Measurements from ENCODE around the gene CELF4.

Gene CELF4

DNA sequence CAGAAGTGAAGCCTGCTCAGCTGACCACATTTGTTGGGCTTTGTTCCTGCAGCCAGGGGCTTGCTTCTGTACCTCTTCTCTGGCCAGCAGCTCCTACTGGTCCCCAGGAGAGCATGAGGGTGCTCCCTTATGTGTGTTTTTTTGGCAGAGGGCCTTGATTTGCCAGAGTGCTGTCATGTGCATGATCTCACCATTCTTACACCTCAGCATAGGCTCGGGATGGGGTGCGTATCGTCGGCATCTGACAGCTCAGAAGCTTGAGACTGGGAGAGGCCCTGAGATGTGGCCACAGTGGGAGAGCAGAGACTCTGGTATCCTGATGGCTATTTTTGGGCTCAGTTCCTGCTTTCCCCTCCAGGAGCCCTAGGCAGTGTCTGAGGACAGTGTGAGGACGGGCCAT, 71.2 kb downstream of the CELF4 start:
- no peak for DNase-seq (ENCODE audit: low spot score)

DNA sequence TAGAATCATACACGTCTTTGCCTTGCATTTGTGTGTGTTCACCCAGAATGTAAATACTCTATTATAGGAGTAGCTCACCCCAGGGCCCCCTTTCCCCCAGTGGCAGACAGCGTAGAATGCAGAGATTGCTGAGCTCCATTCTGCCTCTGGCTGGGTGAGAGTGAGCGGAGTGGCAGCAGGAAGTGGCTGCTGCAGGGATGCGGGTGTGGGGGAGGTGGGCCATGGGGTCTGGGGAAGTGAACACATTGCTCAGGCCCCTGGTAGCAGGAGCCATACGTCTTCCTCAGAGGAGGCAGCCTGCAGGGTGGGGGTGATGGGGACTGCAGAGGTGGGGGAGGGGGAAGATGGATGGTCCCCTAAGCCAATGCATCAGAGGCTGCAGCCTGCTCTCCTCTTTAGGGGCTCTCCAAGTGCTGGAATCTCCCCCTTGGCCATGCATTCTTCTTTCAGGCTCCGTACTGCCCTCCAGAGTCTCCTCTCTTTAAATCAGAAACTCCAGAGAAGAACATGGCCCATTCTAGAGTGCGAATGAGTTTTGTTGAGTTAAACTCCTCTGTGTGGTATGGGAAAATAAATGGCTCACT, 72.2 kb downstream of the CELF4 start:
- DNase-seq (ENCODE audit: low spot score) = no peak

DNA sequence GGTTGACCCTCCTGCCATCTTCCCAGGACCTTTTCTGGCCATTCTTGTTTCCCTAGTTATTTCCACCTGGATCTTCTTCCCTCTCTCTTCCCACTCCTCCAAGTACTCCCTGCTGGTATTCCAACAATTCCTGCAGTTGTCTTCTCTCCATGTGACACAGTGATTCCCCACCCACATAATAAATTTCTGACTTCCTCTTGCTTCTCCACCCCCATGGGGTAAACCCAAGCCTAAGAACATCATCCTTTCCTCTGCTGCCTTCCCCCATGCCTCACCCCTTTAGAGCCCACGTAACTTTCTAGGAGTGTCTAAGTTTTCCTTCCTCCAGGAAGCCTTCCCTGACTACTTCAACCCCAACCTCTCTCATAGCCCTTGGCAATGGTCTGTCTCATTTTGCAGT, 72.6 kb downstream of the CELF4 start:
- DNase-seq (ENCODE audit: low spot score) = no peak

DNA sequence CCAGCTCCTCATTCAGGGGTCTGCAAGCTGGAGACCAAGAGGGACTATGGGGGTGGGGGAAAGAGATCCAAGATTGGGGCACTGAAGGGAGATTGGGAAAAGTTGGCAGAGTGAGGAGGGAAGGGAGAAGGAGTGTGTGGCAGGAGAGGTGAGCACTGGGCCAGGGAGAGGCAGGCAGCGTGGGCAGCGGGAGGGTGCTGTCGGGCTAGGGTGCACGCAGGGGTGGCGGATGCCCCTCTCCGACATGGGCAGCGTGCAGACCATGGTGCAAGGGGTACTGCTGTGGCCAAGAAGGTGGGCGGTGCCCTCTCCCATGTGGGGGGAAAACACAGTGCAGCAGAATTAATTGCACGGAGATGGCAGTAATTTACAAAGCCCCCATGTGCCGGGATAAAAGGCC, 74.1 kb downstream of the CELF4 start:
- no peak for DNase-seq (ENCODE audit: low spot score)

DNA sequence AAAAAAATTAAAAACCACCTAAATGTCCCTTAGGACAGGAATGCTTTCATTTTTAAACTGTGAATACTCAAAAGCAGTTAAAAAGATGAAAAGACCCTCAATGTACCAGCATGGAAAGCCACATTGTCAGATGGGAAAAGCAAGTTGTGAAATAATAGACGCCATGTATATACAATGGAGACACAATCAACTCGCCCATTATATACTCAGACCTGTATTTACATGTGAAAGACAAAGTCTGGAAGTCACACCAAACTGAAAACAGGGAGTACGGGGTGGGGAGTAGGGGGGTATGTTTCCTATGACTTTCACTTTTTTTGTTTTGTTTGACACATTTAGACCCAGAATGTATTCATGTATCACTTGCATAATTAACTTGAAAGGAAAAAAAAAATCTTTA, 75.6 kb downstream of the CELF4 start:
- no peak for DNase-seq (ENCODE audit: low spot score)

DNA sequence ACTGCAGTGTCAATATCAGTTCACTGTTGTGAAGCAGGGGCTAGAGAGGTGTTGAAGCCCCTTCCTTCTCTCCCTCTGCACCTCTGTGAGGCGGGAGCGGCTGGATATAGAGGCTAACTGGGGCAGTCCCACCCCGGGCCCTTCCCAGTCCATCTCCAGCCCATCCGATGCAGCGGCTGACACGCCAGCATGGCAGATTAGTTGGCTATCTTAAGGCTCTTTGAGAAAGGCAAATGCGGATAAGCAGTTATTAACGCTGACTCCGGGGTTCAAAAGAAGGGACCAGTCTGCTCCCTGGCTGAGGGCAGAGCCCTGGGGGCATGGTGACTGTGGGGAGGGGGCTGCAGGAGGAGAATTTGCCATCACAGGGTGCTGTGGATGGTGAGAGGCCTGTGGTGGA, 76.6 kb downstream of the CELF4 start:
- no peak for DNase-seq (ENCODE audit: low spot score)

DNA sequence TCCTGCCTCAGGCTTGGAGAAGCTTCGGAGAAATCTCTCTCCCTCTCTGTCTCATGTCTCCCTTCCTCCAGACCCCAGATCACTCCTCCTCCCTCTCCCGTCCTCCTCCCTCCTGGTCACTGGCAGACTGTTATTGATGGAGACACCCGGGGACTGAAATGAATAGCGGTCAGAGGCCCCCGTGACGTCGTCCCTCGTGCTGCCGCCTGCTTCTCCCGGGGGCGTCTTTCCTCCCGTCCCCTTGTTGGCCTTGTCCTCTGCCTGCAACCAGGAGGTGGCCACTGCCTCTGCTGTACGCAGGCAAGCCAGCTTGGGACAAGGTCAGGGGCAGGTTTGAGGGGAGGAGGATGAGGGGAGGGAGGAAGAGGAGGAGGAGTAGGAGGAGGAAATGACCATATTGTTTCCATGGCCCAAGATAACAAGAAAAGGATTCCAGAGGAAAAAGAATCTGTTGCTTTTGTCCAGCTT, 78.2 kb downstream of the CELF4 start:
- DNase-seq (ENCODE audit: low spot score) = no peak

DNA sequence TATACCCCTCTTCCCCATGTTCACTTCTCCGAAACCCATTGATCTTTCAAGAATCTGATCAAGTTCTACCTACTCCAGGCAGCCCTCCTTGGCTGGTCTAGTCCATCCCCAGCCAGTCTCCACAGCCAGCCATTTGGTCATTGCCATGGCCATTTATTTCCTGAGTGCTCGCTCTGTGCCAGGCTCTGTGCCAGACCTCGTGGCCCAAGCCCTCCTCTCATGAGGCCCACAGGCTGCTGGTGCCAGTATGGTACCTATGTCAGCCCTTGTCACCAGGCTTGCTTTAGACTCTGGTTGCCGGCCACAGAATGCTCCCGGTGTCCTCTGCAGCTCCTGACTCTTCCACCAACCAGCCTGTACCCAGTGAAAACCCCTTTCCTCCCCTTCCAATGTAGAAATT, 78.8 kb downstream of the CELF4 start:
- DNase-seq (ENCODE audit: low spot score) = no peak

DNA sequence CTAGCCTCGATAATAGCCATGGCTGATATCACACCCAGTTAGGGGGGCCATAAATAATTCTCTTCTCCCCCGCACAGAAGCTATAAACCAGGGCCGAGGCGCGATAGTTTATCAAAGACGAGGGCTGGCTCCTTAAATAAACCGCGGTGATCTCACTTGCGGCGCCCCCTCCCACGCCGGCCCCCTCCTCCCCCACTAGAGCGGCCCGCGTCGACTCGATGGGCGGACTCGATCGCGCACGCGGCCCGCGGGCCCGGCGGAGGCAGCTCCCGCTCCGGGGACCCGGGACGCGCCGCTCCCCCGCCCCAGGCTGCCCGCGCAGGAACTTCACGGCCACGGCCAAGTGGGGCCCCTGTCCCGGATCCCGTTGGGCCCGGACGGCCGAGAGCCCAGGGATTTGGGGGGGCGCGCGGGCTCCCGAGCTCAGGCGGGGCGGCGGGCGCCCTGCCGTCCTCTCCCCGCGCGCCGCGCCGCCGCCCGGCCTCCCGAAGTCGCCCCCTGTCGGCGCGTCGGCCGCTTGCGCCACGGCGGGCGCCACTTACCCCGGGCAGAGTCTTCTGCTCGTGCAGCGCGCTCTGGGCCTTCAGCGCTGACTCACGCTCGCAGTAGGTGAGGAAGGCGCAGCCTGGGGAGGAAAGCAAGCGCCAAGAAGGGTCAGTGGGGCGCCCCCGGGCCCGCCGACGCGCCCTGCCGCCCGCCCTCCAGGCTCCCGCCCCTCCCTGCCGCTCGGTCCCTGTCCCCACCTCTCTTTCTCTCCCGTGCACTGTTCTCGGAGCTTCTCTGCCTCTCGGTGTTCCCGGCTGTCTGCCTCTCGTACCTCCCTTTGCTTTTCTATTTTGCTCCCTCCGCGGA, 80.4 kb downstream of the CELF4 start:
- DNase-seq (ENCODE audit: low spot score) = peak; percentile 74

DNA sequence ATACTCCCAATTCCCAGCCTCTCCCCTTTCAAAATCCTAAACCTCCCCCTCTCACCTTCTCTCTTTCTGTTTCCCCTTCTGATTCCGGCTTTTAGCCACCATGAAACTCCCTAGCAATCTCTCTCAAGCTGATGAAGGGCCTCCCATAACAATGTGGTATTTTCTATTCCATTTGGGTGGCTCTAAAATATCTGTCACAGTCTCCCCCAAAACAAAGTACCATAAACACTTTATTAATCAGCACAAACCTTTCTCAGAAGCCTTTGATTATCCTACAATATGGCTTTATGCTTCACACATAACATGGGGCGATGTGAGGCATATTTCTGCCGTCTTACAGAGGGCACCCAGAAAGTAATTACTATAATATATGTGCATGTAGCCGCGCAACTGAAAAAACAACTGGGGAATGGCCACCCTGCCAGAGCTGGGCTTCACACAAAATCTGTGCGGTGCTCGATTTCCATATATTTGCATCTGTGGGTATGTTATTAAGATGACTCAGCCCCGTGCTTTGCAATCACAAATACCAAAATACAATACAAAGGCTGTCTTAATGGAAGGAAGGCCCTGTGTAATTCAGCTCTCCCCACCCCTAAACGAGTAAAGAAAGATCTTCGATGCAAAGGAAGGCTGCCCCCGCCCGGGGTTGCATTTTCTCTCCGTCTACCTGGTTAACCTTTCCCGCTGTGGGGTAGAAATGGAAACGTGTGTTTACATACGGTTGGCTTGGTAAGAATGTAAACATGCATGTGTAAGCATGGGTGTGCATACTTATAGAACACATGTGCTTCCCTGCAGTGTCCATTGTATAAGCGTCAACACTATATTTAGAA, 81.4 kb downstream of the CELF4 start:
- DNase-seq (ENCODE audit: low spot score) = no peak

DNA sequence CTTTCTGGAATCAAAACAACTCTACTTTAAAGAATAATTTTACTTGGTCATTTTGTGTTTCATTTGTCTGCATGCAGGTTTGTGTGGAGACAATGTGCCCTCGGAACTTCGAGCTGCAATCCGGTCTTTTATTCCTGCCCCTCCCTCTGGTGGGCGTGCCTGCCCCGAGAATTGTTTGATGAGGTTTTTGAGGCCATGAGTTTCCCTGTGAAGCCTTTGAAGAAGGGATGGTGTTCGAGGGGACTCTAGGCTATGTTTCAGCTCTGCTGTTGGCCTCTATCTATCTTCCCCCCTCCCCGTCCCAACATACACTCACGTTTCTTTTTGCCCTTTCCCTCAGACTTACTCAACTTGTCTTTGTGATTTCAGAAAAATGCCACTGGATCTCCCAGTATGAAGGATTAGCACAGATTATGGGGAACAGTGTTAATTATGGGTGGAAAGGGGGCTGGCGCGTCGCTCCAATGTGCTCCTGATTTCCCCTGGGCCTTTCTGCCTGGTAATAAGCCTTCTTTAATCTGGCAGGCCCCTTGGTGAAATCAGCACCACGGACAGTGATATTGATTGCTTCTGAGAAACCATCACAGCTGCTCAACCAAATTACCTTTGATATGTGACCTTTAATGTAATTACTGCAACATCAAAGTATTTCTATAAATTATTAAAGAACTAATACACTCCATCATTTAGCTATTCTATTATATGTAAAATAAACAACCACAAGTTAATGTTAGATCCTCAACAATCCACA, 82.2 kb downstream of the CELF4 start:
- peak; percentile 55 for DNase-seq (ENCODE audit: low spot score)

DNA sequence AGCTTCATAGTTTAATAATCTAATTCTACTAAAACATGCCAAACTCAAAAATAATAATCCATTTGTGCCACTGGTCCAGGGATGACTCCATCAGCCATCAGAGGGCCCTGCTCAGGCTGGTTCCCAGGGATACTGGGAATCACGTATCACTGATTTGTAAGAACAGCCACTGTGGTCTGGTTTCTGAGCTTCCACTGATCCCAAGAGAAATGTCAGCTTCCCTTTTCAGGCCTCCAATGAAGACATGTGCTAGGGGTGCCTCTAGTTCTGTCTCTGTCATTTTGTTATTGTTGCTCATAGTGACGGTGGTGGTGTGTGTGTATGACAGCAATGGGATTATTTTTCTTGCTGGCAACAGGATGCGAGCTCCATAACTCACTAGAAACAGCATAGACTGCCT, 83.2 kb downstream of the CELF4 start:
- no peak for DNase-seq (ENCODE audit: low spot score)

DNA sequence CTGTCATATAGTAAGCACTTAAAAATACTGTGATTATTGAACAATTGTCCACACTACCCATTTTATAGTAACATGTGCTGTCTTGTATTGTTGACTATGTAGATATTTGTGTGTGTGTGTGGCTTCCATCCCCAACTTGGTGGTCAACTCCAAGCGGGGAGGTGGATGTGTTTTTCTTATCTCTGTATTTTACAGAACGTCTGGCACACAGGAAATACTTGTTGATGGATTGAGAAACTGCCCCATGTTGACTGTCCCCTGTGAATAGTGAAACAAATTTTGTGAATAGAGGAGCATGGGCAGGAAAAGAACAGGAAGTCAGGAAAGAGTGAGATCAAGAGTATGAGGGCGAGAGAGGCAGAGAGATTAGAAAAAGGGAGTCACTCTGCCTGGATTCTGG, 83.6 kb downstream of the CELF4 start:
- no peak for DNase-seq (ENCODE audit: low spot score)

DNA sequence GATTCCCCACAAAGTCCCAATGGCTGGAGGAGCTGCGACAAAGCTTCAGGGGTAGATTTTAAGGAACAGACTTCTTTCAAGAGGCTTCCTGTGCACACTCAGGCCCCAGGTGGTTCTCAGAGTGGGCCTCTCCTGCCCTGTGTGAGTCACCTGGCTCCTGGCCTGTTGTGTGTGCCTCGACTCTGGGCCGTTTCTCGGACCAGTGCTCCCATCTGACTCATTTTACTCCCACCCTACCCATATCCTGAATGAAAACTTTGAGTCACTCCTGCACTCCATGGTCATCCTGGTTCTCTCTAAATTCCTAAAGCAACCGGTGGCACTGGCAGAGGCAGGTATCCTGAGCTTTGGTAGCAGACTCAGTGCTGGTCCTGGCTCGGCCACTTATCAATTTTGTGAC, 84.1 kb downstream of the CELF4 start:
- no peak for DNase-seq (ENCODE audit: low spot score)

DNA sequence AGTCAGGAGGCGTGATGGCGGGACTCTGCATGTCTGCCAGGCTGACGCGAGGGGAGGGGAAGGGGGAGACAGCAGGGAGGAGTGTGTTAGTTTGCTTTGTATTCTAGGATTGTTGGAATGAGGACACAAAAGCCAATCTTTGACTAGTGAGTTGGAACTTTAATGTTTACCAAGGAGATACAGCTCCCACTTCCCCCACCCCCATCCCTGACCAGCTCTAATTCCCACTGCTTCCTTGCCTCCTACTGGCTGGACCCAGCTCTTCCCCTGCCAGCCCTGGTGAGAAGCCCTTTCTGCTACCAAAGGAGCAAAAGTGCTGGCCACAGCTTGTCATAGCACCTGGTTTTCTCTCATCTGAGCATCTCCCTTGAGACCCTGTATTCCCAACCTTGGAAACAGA, 84.5 kb downstream of the CELF4 start:
- DNase-seq (ENCODE audit: low spot score) = no peak

DNA sequence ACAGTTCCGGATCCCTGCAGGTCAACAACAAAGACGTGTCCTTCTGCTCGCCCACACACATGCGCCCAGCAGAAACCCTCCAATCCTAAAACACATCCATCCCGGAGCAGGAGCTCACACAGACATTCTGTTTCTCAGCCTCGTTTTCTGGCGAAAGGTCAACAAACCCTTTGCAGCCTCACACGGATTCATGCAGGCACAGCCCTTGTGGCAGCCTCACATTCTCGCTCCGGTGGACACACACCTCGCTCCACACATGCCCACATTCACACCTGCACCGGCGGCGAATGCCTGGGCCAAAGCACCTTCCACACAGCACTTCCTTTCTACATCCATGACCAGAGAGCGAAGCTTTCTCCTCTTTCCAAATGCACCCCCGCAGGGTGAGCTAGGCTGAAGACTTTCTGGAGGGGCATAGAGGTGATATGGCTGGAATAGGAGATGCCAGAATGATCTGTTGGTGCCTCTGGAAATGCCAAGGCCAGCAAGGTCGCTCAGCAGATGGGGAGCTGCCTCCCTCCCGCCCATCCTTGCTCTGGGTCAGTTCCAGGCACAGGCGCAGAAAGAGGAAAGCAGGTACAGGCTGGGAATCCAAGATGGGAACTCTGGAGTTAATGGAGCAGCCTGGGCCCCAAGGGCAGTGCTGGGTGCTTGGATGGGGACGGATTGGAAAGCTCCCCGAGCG, 88.8 kb downstream of the CELF4 start:
- no peak for DNase-seq (ENCODE audit: low spot score)

DNA sequence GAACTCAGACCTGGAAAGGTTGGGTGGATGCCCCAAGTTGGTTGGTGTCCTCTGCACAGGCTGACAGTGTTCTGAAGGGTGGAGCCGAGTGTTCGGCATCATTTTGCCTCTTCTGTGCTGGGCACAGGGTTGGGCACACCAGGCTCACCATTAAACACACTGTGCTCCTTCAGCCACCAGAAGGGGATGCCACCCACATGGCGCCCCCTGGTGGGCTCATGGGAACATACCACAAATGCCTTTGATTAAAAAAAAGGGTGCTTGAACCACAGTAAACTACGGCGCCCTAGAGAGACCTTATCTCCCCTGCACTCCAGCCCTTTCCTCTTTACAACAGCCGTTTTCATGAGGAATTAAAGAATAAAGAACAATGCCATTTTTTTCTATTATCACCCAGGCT, 89.4 kb downstream of the CELF4 start:
- peak; percentile 64 for DNase-seq (ENCODE audit: low spot score)

DNA sequence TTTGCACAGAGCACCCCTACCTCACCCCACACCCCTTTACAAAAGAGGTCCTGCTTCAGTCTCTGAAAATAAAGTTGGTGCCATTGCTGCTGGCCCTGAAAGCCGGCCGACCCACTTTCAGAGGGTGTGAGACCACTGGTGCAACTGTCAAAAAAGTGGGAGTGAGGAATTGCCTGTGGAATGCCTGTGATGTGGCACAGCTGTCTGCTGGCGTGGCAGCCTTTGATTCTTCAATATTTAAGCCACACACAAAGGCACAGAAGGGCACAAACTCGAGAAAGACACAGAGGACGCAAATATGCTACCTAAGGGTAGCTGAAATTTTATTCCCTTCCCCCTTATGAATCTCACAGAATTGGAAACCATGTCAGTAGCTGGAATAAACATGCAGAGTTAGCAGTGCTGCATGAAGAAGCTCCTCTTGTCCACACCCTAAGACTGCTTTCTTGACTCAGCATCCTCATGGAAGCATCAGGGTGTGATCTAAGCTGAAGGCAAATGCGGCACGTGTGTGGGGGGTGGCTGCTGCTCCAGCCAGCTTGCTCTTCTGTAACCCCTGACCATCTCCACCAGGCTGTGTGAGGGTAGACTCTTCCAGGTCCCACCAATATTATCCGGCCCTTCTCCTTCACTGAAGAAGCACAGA, 92.3 kb downstream of the CELF4 start:
- DNase-seq (ENCODE audit: low spot score) = no peak

DNA sequence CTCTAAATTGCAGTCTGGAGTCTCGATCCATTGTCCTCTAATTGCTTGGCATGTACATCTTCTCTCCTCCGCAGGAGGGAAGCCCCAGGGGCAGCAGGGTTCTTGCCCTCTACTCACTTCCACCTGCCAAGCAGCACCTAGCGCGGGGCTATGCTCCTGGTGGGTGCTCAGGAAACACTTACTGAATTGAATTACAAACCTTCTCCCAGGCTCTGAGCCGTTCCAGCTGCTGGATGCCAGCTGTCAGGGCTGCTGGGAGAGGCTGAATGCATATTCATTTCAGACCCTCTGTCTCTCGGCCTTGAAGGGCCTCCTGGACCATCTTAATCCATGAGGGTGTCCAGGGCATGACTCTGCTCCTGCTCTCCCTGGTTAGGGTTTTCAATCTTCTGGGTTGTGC, 94.0 kb downstream of the CELF4 start:
- no peak for DNase-seq (ENCODE audit: low spot score)

DNA sequence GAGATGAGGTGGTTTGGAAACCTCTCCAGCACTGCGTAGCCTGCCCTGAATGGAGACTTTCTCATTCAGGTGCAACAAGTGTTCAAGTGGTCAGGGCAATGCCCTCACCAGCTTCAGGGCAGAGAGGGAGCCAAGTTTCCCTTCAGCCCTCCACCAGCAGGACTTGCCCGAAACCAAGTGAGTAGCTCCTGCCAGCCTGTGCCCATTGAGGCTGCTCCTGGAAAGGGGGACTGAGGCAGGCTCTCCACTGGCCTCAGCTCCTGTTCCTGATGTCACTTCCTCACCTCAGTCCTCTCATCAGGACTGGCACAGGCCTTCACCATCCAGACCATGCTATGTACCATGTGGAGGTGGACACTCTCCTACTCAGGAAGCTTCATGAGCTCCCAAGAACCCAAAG, 94.6 kb downstream of the CELF4 start:
- no peak for DNase-seq (ENCODE audit: low spot score)

DNA sequence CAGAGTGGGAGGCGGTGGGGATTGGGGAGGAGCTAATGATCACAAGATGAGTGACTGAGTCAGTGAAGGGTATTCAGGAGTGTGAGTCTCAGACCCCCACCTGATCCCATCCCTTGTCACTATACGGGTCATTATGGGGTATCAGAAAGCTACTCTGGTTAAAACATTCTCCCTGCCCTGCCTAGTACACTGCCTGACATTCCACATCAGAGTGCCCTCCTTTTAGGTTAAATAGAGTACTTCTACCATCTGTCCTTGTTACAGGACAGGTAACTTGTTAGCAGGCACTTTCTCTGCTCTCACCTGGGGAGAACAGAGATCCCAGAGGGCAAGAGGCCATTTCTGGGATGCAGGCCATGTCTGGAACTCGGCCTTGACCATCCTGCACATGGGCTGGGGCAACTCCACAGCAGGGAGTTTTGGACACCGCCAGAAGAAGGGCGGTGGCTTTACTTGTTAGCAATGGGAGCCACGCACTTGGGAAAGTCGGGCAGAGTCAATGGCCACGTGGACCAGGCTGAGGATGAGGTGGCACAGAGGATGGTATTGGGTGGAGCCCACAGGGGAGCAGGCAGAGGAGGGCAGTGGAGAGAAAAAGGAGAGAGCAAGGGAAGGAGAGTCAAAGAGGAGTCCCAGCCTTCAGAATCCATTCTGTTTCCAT, 98.5 kb downstream of the CELF4 start:
- no peak for DNase-seq (ENCODE audit: low spot score)

Data from AG20443 (cell line).